HFF-Myc (cell line): ENCODE data around the gene FSD1.

Source experiments
- DNase-seq: peaks from one replicate; pipeline ENCODE4 v3.0.0-alpha.2; 2011; ENCODE audit warnings: low read depth; ENCODE audit errors: extremely low read depth
- H3K4me3 ChIP-seq: replicated peaks from 2 replicates; pipeline ENCODE4 v1.5.1; 2011; ENCODE audit warnings: low read depth, mild to moderate bottlenecking, control low read depth, low read length
- TF ChIP-seq, protein P1 (sequence below): IDR thresholded peaks from 2 replicates; pipeline ENCODE4 v1.5.1; 2012; ENCODE audit warnings: mild to moderate bottlenecking, low read depth, low read length, control low read depth; ENCODE audit errors: missing control alignments

Gene FSD1

DNA sequence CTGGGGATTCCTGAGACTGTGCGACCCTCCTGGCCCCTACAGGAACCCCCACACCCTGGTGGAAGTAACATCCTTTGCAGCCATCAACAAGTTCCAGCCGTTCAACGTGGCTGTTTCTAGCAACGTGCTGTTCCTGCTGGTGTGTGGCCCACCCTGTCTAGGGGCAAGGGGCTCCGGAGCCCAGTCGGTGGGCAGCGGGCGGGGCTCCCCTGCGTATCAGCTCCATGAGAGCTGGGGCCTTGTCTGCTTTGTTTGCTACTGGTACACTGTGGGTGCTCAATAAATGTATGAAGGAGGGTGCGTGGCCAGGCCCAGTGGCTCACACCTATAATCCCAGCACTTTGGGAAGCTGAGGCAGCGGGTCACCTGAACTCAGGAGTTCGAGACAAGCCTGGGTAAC, 49.9 kb downstream of the FSD1 start:
- TF ChIP-seq, protein P1, sequence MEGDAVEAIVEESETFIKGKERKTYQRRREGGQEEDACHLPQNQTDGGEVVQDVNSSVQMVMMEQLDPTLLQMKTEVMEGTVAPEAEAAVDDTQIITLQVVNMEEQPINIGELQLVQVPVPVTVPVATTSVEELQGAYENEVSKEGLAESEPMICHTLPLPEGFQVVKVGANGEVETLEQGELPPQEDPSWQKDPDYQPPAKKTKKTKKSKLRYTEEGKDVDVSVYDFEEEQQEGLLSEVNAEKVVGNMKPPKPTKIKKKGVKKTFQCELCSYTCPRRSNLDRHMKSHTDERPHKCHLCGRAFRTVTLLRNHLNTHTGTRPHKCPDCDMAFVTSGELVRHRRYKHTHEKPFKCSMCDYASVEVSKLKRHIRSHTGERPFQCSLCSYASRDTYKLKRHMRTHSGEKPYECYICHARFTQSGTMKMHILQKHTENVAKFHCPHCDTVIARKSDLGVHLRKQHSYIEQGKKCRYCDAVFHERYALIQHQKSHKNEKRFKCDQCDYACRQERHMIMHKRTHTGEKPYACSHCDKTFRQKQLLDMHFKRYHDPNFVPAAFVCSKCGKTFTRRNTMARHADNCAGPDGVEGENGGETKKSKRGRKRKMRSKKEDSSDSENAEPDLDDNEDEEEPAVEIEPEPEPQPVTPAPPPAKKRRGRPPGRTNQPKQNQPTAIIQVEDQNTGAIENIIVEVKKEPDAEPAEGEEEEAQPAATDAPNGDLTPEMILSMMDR, result no peak
- no peak overlapping the region for H3K4me3 ChIP-seq
- DNase-seq, result no peak

DNA sequence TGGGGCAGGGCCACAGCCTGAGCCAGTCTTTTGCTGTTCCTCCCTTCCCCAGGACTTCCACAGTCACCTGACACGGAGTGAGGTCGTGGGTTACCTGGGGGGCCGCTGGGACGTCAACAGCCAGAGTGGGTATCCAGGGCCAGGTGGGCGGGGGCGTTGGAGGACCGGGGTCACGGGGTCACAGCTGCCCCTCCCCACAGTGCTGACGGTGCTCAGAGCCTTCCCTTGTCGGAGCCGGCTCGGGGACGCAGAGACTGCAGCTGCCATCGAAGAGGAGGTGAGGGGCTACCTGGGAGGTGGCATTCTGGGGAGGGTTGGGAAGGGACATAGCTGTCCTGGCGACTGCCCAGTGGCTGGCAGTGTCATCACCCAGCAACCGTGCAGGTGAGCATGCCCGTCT, 50.5 kb downstream of the FSD1 start:
- H3K4me3 ChIP-seq, result no peak overlapping the region
- TF ChIP-seq, protein P1, result no peak
- no peak for DNase-seq

DNA sequence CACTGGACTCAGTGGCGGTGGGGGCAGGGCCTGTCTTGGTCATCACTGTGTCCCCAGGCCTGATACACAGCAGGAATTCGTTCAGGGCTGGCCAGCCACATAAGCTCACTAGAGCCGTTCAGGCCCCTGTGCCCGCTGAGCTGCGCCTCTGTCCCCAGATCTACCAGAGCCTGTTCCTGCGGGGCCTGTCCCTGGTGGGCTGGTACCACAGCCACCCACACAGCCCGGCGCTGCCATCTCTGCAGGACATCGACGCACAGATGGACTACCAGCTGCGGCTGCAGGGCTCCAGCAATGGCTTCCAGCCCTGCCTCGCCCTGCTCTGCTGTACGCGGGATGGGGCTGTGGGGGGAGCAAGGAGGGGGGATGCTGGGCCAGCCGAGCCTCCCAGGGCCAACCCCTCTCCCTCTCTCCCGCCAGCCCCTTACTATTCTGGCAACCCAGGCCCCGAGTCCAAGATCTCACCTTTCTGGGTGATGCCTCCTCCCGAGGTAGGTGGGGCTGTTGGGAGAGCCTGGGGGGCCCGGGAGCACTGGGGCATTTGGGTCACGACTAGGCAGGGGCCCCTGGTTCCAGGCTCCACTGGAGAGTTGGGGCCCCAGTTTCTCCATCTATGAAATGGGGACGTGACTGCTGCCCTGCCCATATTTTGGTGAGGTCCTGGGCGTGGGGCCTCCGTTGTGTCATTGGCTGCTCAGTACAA, 52.8 kb downstream of the FSD1 start:
- no peak for DNase-seq
- TF ChIP-seq, protein P1, result no peak
- no peak overlapping the region for H3K4me3 ChIP-seq

DNA sequence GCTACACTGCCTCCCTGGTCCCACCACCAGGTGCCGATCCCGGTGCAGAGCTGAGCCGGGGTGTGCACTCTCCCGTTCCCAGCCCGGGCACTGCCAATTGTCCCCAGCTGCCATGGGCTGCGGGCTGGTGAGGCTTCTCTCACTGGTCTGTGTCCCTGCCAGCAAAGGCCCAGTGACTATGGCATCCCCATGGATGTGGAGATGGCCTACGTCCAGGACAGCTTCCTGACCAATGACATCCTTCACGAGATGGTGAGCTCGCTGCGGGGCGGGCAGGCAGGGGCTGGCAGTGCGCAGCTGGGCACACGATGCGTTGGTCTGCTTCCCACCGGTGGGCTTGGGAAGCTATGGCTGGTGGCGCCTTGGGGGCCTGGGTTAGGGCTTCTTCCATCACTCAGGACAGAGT, 53.5 kb downstream of the FSD1 start:
- DNase-seq, result no peak
- H3K4me3 ChIP-seq, result no peak overlapping the region
- TF ChIP-seq, protein P1, result no peak

DNA sequence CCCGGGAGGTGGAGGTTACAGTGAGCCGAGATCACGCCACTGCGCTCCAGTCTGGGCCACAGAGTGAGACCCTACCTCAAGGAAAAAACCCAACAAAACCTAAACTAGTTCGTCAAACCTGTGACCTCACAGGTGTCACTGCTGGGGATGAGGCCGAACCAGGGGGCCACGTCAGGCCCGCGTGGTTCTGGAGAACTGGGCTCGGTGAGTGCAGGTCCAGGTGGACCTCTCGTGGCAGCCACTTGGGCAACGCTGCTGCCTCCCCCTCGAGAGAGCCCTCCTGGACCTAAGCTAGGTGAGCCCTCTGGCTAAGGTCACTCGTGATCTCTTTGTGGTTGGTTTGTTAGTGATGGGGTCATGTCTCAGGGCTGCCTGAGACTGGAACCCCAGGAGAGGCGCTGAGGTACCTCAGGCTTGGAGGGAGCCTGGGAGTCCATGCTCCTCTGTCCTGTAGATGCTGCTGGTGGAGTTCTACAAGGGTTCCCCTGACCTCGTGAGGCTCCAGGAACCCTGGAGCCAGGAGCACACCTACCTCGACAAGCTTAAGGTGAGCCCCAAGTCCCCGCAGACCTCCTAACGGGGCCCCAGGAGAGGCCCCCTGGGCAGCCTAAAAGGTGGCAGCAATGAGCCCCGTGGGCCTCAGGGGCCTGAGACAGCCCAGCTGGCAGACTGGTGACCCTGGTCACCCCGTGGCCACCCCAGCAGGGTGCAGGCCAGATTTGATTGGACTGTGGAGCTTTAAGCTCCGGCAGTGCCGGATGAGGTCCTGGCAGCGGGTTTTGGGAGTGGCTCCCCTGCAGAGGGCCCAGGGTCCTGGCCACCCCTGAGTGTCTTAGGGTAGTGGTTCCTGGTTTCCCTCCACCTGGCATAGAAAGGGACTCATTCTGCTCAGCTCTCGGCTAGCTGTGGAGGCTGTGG, 54.6 kb downstream of the FSD1 start:
- TF ChIP-seq, protein P1, result no peak
- no peak overlapping the region for H3K4me3 ChIP-seq
- no peak for DNase-seq

DNA sequence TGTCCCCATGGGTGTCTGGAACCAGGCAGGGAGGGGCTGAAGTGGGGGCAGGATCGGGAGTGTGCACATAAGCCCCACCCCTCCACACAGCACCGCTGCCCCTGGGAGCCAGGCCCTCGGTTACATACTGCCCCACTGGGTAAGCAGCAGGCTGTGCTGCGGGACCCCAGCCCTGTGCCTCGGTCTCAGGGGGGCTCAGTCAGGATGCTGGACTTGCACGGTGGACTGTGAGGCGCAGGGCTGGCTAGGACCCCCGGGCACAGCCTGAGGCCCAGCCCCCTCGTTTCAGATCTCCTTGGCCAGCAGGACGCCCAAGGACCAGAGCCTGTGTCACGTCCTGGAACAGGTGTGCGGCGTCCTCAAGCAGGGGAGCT, 55.2 kb downstream of the FSD1 start:
- no peak overlapping the region for H3K4me3 ChIP-seq

More for the DNA sequence above, 55.2 kb downstream of the FSD1 start:
- DNase-seq, result no peak
- TF ChIP-seq, protein P1, result no peak
